K562 (cell line): Measurements from ENCODE around the gene KAZN. TPM values are rescaled to one million over a fixed set of nuclear protein-coding genes. Genes with fewer than 3 reads are reported as not detected.

Source experiments
- ATF6 ChIP-seq: sonication (generic); formaldehyde crosslinking; IDR thresholded peaks from 2 replicates; pipeline ENCODE4 v1.4.0; 2020; ENCODE audit warnings: mild to moderate bottlenecking, missing genetic modification reagents
- CCAR2 ChIP-seq: fragments of 200-400 bp; formaldehyde crosslinking; IDR thresholded peaks from 2 replicates; pipeline ENCODE4 v1.6.1; 2017; ENCODE audit warnings: mild to moderate bottlenecking, low read depth, low read length
- E4F1 ChIP-seq: fragments of 250-450 bp; sonication (Bioruptor Pico); IDR thresholded peaks from 2 replicates; pipeline ENCODE4 v1.5.0; 2021; ENCODE audit warnings: mild to moderate bottlenecking, borderline replicate concordance
- HCFC1 ChIP-seq: IDR thresholded peaks from 2 replicates; pipeline ENCODE4 v1.6.1; 2012; ENCODE audit warnings: low read depth, low read length, improper control_type of control experiment
- MCM3 ChIP-seq: fragments of 450-650 bp; IDR thresholded peaks from 2 replicates; pipeline ENCODE4 v1.6.1; 2016
- MYBL2 ChIP-seq, 2 experiments: fragments of 450-650 bp in 1 of 2; sonication (generic) in 1 of 2; formaldehyde crosslinking in 1 of 2; IDR thresholded peaks; 2 replicates each; pipeline versions ENCODE4 v1.6.1 to v1.8.1; 2017 to 2022; ENCODE audit warnings: borderline replicate concordance in 1 of 2, inconsistent platforms in 1 of 2, low read depth in 1 of 2, mild to moderate bottlenecking in 1 of 2, missing genetic modification reagents in 1 of 2, moderate library complexity in 1 of 2
- NR4A1 ChIP-seq, 2 experiments: fragments of 250-450 bp in 1 of 2; fragments of 450-650 bp in 1 of 2; sonication (Bioruptor Pico) in 1 of 2; IDR thresholded peaks; 2 replicates each; pipeline versions ENCODE4 v1.4.0 to v1.6.1; 2016 to 2020; ENCODE audit warnings: mild to moderate bottlenecking in 2 of 2, missing compliant biosample characterization in 1 of 2, missing genetic modification characterization in 1 of 2, moderate library complexity in 1 of 2
- RBM22 ChIP-seq: fragments of 200-400 bp; formaldehyde crosslinking; IDR thresholded peaks from 2 replicates; pipeline ENCODE4 v1.6.1; 2018; ENCODE audit warnings: low read length, low read depth; ENCODE audit not compliant: poor library complexity, severe bottlenecking
- TEAD2 ChIP-seq: fragments of 450-650 bp; IDR thresholded peaks from 2 replicates; pipeline ENCODE4 v1.6.1; 2016; ENCODE audit warnings: missing genetic modification characterization, control low read depth, missing compliant biosample characterization
- THRAP3 ChIP-seq: fragments of 450-650 bp; IDR thresholded peaks from 2 replicates; pipeline ENCODE4 v1.6.1; 2016; ENCODE audit warnings: mild to moderate bottlenecking, inconsistent platforms, borderline replicate concordance
- YBX1 ChIP-seq: fragments of 450-650 bp; IDR thresholded peaks from 2 replicates; pipeline ENCODE4 v1.7.1; 2016; ENCODE audit warnings: mild to moderate bottlenecking
- ZBTB7A ChIP-seq: IDR thresholded peaks from 2 replicates; pipeline ENCODE4 v1.6.1; 2011; ENCODE audit warnings: low read depth, mild to moderate bottlenecking, low read length, moderate library complexity, borderline replicate concordance; ENCODE audit not compliant: control insufficient read depth
- ZNF143 ChIP-seq: sonication (generic); formaldehyde crosslinking; IDR thresholded peaks from 2 replicates; pipeline ENCODE4 v1.9.0; 2022; ENCODE audit warnings: mild to moderate bottlenecking, missing genetic modification reagents
- ZNF354B ChIP-seq: fragments of 250-450 bp; sonication (Bioruptor Pico); IDR thresholded peaks from 2 replicates; pipeline ENCODE4 v1.4.0; 2020
- polyA plus RNA-seq, 8 experiments: library from polyadenylated mRNA; depleted of rRNA in 4 of 8; stranded (reverse) in 5 of 8; unstranded in 3 of 8; fragments of >200 nt; fragmentation: Nextera tagmentation in 2 of 8; fragmentation: Illumina TruSeq in 1 of 8; extraction: Ambion mirVana in 2 of 8; extraction: Trizol in 1 of 8; gene quantifications; 2 replicates each; pipeline versions ENCODE4 v1.2.1 to v1.2.3, GENCODE V29; 2011 to 2014; ENCODE audit warnings: inconsistent platforms in 1 of 8, missing spikeins in 1 of 8
- total RNA-seq, 7 experiments: library from RNA; depleted of rRNA in 6 of 7; stranded (reverse); fragments of >200 nt in 6 of 7; fragmentation: Illumina TruSeq in 2 of 7; extraction: Trizol in 2 of 7; gene quantifications; 2 replicates each; pipeline versions ENCODE4 v1.2.1 to v1.2.3, GENCODE V29; 2011 to 2021; ENCODE audit warnings: low replicate concordance in 1 of 7
- TF ChIP-seq, protein P1 (sequence below): fragments of 250-450 bp; sonication (Bioruptor Pico); IDR thresholded peaks from 2 replicates; pipeline ENCODE4 v1.5.0; 2020; ENCODE audit warnings: mild to moderate bottlenecking
- TF ChIP-seq, protein P2 (sequence below): fragments of 450-650 bp; IDR thresholded peaks from 2 replicates; pipeline ENCODE4 v1.6.1; 2018; ENCODE audit not compliant: partially characterized antibody

Gene KAZN
- total and polyA plus RNA-seq, 9 of the 15 experiments (the other 6 are each of a cell fraction or from before 2014, with no cell fraction given), result 2.1 to 21.6 (median 5.4) TPM

DNA sequence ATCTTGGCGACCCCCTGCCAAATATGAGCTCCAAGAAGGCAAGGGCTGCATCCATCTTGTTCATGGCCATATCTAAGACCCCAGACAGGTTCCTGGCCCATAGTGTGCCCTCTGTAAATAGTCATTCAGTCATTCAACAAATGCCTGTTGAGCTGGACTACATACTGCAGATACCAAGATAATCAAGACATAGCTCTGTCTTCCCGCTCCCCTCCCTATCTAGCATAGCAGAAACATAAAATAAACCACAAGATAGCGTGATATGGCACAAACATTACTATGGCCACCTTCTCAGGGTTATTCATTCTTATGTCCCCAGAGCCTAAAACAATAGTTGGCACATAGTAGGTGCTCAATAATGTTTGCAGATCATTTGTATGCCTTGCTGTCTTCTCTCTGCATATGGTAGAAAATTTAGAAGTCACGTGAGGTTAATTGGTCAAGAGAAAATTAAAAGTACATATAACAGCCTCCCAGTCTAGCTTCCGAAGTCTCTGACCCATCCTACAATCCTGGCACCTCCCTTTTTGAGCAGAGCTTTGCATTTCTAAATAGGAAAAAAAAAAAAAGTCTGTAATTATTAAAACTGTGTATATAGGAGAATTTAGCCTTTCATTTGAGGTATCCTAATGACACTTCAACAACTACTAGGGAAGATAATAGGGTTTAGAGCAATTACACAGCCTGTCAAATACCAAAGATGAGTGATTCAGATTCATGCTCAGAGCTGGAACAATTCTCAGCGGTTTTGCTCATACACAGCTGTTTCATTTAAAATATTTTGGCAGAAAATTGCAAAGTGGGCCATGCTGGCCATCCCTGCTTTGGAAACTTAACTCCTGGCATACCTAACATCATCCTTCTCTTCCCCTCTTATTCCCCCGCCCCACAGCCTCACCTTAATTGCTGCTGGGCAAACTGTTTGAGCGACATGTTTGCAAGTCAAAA is 219.0 kb downstream of the KAZN start (continued):
- TF ChIP-seq ZBTB7A (no peak), YBX1 (no peak), ATF6 (CRISPR knock-in tag) (no peak), ZNF143 (CRISPR knock-in tag) (no peak), NR4A1 (CRISPR knock-in tag; IDR thresholded peaks at IDR 0.05) (no peak), NR4A1 (tag; IDR thresholded peaks at IDR 0.05) (peak; percentile 91), MYBL2 (IDR thresholded peaks at IDR 0.05; ENCODE audit: low read depth) (no peak), MYBL2 (CRISPR knock-in tag; IDR thresholded peaks at IDR 0.05; ENCODE audit: borderline replicate concordance) (no peak), TEAD2 (tag) (no peak), MCM3 (no peak), HCFC1 (no peak), E4F1 (CRISPR knock-in tag) (no peak), CCAR2 (no peak), ZNF354B (CRISPR knock-in tag) (no peak), THRAP3 (no peak), RBM22 (no peak)
- TF ChIP-seq, protein P1, sequence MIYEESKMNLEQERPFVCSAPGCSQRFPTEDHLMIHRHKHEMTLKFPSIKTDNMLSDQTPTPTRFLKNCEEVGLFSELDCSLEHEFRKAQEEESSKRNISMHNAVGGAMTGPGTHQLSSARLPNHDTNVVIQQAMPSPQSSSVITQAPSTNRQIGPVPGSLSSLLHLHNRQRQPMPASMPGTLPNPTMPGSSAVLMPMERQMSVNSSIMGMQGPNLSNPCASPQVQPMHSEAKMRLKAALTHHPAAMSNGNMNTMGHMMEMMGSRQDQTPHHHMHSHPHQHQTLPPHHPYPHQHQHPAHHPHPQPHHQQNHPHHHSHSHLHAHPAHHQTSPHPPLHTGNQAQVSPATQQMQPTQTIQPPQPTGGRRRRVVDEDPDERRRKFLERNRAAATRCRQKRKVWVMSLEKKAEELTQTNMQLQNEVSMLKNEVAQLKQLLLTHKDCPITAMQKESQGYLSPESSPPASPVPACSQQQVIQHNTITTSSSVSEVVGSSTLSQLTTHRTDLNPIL (CRISPR knock-in tag), result no peak
- TF ChIP-seq, protein P2, sequence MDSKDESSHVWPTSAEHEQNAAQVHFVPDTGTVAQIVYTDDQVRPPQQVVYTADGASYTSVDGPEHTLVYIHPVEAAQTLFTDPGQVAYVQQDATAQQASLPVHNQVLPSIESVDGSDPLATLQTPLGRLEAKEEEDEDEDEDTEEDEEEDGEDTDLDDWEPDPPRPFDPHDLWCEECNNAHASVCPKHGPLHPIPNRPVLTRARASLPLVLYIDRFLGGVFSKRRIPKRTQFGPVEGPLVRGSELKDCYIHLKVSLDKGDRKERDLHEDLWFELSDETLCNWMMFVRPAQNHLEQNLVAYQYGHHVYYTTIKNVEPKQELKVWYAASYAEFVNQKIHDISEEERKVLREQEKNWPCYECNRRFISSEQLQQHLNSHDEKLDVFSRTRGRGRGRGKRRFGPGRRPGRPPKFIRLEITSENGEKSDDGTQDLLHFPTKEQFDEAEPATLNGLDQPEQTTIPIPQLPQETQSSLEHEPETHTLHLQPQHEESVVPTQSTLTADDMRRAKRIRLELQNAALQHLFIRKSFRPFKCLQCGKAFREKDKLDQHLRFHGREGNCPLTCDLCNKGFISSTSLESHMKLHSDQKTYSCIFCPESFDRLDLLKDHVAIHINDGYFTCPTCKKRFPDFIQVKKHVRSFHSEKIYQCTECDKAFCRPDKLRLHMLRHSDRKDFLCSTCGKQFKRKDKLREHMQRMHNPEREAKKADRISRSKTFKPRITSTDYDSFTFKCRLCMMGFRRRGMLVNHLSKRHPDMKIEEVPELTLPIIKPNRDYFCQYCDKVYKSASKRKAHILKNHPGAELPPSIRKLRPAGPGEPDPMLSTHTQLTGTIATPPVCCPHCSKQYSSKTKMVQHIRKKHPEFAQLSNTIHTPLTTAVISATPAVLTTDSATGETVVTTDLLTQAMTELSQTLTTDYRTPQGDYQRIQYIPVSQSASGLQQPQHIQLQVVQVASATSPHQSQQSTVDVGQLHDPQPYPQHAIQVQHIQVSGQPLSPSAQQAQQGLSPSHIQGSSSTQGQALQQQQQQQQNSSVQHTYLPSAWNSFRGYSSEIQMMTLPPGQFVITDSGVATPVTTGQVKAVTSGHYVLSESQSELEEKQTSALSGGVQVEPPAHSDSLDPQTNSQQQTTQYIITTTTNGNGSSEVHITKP, result no peak
